ENCODE results near the gene SLC46A1.

SLC46A1 gene

GRCh38 chr17:28395968-28396367 is 10.0 kb downstream of the SLC46A1 start:
- TF ChIP-seq CTCF (conservative IDR thresholded peaks at IDR 0.05), result no peak

GRCh38 chr17:28395426-28395825 is 10.6 kb downstream of the SLC46A1 start:
- H3K27ac ChIP-seq, result peak overlapping the region; percentile 17; the same call in 1 of the 2 replicates
- TF ChIP-seq CTCF (conservative IDR thresholded peaks at IDR 0.05), result no peak

More at GRCh38 chr17:28395968-28396367, 10.0 kb downstream of the SLC46A1 start:
- peak overlapping the region; percentile 17; the same call in 1 of the 2 replicates for H3K27ac ChIP-seq

- H3K27ac ChIP-seq, result no peak overlapping the region
- no peak for TF ChIP-seq CTCF (conservative IDR thresholded peaks at IDR 0.05)
These were observed 11.5 kb downstream of the SLC46A1 start for GRCh38 chr17:28394337-28395116.

- no peak overlapping the region for H3K27ac ChIP-seq
- no peak for TF ChIP-seq CTCF (conservative IDR thresholded peaks at IDR 0.05)
These were observed 13.5 kb downstream of the SLC46A1 start for GRCh38 chr17:28392491-28392890.

GRCh38 chr17:28391401-28391800 is 14.6 kb downstream of the SLC46A1 start:
- TF ChIP-seq CTCF (conservative IDR thresholded peaks at IDR 0.05), result no peak
- no peak overlapping the region for H3K27ac ChIP-seq

- TF ChIP-seq CTCF (conservative IDR thresholded peaks at IDR 0.05), result no peak
- no peak overlapping the region for H3K27ac ChIP-seq
These were observed 15.0 kb downstream of the SLC46A1 start for GRCh38 chr17:28390984-28391383.

GRCh38 chr17:28390563-28390962 is 15.4 kb downstream of the SLC46A1 start:
- TF ChIP-seq CTCF (conservative IDR thresholded peaks at IDR 0.05), result no peak
- no peak overlapping the region for H3K27ac ChIP-seq

Measured in VCaP (cell line).